GM23338 (cell line): ENCODE measurements around the gene TPRKB. TPM values are rescaled to one million over a fixed set of nuclear protein-coding genes. Genes with fewer than 3 reads are reported as not detected.

ENCODE experiments used
- ATAC-seq: fragments of 200-7000 bp; cut with Tn5 transposase; 3 replicates; pipeline ENCODE4 v1.9.1; 2020
- DNase-seq: peaks from one replicate; pipeline ENCODE4 v3.0.0-alpha.2; 2015; ENCODE audit warnings: low spot score
- H2AFZ ChIP-seq: fragments of 200-600 bp; sonication (generic); 2 replicates; pipeline ENCODE4 v1.8.0; 2016; ENCODE audit warnings: antibody characterized with exemption, mild to moderate bottlenecking, moderate library complexity
- H3F3A ChIP-seq: fragments of 200-600 bp; sonication (generic); replicated peaks from 2 replicates; pipeline ENCODE4 v1.8.0; 2017; ENCODE audit warnings: antibody characterized with exemption, mixed run types, low read depth
- H3K27ac ChIP-seq: fragments of 200-600 bp; sonication (generic); 2 replicates; pipeline ENCODE4 v1.6.1; 2016; ENCODE audit warnings: low read depth
- H3K27me3 ChIP-seq: fragments of 200-600 bp; sonication (generic); 2 replicates; pipeline ENCODE4 v1.8.0; 2016; ENCODE audit warnings: mild to moderate bottlenecking, mixed run types, moderate library complexity; ENCODE audit not compliant: insufficient read depth
- H3K36me3 ChIP-seq: fragments of 200-600 bp; sonication (generic); 2 replicates; pipeline ENCODE4 v1.8.0; 2016; ENCODE audit warnings: mild to moderate bottlenecking; ENCODE audit not compliant: insufficient read depth
- H3K4me1 ChIP-seq: fragments of 200-600 bp; sonication (generic); 2 replicates; pipeline ENCODE4 v1.8.0; 2016; ENCODE audit warnings: mild to moderate bottlenecking, moderate library complexity; ENCODE audit not compliant: insufficient read depth
- H3K4me2 ChIP-seq: fragments of 200-600 bp; sonication (generic); 2 replicates; pipeline ENCODE4 v1.7.1; 2017; ENCODE audit warnings: mixed run types
- H3K4me3 ChIP-seq: fragments of 200-600 bp; sonication (generic); 2 replicates; pipeline ENCODE4 v1.6.1; 2016; ENCODE audit warnings: mixed run types
- H3K79me2 ChIP-seq: fragments of 200-600 bp; sonication (generic); replicated peaks from 2 replicates; pipeline ENCODE4 v1.8.0; 2017; ENCODE audit warnings: mild to moderate bottlenecking; ENCODE audit not compliant: insufficient read depth
- H3K9me2 ChIP-seq: fragments of 200-600 bp; sonication (generic); 2 replicates; pipeline ENCODE4 v1.8.0; 2017; ENCODE audit not compliant: insufficient read depth
- H4K20me1 ChIP-seq: fragments of 200-600 bp; sonication (generic); replicated peaks from 2 replicates; pipeline ENCODE4 v1.8.0; 2017; ENCODE audit warnings: mild to moderate bottlenecking; ENCODE audit not compliant: insufficient read depth
- H3K27ac Mint-ChIP-seq: 2 replicates; pipeline ENCODE4 v1.8.0; 2020; ENCODE audit warnings: inconsistent platforms, mild to moderate bottlenecking, moderate library complexity, mixed read lengths
- H3K27me3 Mint-ChIP-seq: 3 replicates; pipeline ENCODE4 v1.8.0; 2022; ENCODE audit warnings: low read depth, mild to moderate bottlenecking, moderate library complexity, mixed read lengths, inconsistent platforms; ENCODE audit not compliant: insufficient read depth, poor library complexity
- H3K36me3 Mint-ChIP-seq: 3 replicates; pipeline ENCODE4 v1.8.0; 2021; ENCODE audit warnings: low read depth, mild to moderate bottlenecking, inconsistent platforms, moderate library complexity, mixed read lengths
- H3K4me1 Mint-ChIP-seq: 3 replicates; pipeline ENCODE4 v1.8.0; 2020; ENCODE audit warnings: mild to moderate bottlenecking, inconsistent platforms, mixed read lengths
- H3K4me3 Mint-ChIP-seq: 3 replicates; pipeline ENCODE4 v1.8.0; 2021; ENCODE audit warnings: moderate library complexity, mild to moderate bottlenecking, inconsistent platforms, mixed read lengths
- H3K9me3 Mint-ChIP-seq: 3 replicates; pipeline ENCODE4 v1.8.0; 2020; ENCODE audit warnings: moderate library complexity, mild to moderate bottlenecking, inconsistent platforms, mixed read lengths
- CREB1 ChIP-seq: fragments of 250-450 bp; sonication (Bioruptor Pico); IDR thresholded peaks from 2 replicates; pipeline ENCODE4 v1.5.0; 2020; ENCODE audit warnings: low read depth, mild to moderate bottlenecking, moderate library complexity
- ETS1 ChIP-seq: IDR thresholded peaks from 2 replicates; pipeline ENCODE4 v1.6.1; 2016; ENCODE audit warnings: antibody characterized with exemption
- EZH2phosphoT487 ChIP-seq: fragments of 200-600 bp; sonication (generic); IDR thresholded peaks from one replicate; pipeline ENCODE4 v1.8.1; 2018; ENCODE audit warnings: antibody characterized with exemption; ENCODE audit not compliant: unreplicated experiment
- JUNB ChIP-seq: IDR thresholded peaks from one replicate; pipeline ENCODE4 v1.6.1; 2016; ENCODE audit warnings: antibody characterized with exemption; ENCODE audit not compliant: unreplicated experiment
- NANOG ChIP-seq: IDR thresholded peaks from 2 replicates; pipeline ENCODE4 v1.6.1; 2016; ENCODE audit warnings: antibody characterized with exemption, borderline replicate concordance
- POLR2AphosphoS5 ChIP-seq: IDR thresholded peaks from 2 replicates; pipeline ENCODE4 v1.6.1; 2016; ENCODE audit warnings: antibody characterized with exemption, low read depth
- REST ChIP-seq: IDR thresholded peaks from one replicate; pipeline ENCODE4 v1.6.1; 2018; ENCODE audit warnings: antibody characterized with exemption; ENCODE audit not compliant: unreplicated experiment
- STAT1 ChIP-seq: IDR thresholded peaks from one replicate; pipeline ENCODE4 v1.6.1; 2016; ENCODE audit warnings: antibody characterized with exemption; ENCODE audit not compliant: unreplicated experiment
- ZNF114 ChIP-seq: fragments of 250-450 bp; sonication (Bioruptor Pico); IDR thresholded peaks from 2 replicates; pipeline ENCODE4 v1.5.0; 2020; ENCODE audit warnings: mild to moderate bottlenecking, moderate library complexity
- ZNF331 ChIP-seq: fragments of 250-450 bp; sonication (Bioruptor Pico); IDR thresholded peaks from 2 replicates; pipeline ENCODE4 v1.5.0; 2020; ENCODE audit warnings: low read depth, mild to moderate bottlenecking, moderate library complexity
- polyA plus RNA-seq: library from polyadenylated mRNA; unstranded; fragments of >200 nt; fragmentation: Nextera tagmentation; extraction: Ambion mirVana; gene quantifications from 2 replicates; pipeline ENCODE4 v1.2.1, GENCODE V29; 2016
- total RNA-seq: library from RNA; depleted of rRNA; stranded (reverse); fragments of >200 nt; shearing (Covaris generic); gene quantifications from 2 replicates; pipeline ENCODE4 v1.2.3, GENCODE V29; 2014
- TF ChIP-seq, protein P1 (sequence below), 2 experiments: fragments of 200-600 bp in 1 of 2; sonication (generic) in 1 of 2; conservative IDR thresholded peaks; 2 replicates each; pipeline versions ENCODE4 v1.5.1 to v1.6.1; 2016 to 2017; ENCODE audit warnings: antibody characterized with exemption in 2 of 2, low read depth in 2 of 2, mild to moderate bottlenecking in 2 of 2, moderate library complexity in 1 of 2

TPRKB gene
- total and polyA plus RNA-seq, 2 experiments from 2014 or later, result 31.2 to 186 TPM

DNA sequence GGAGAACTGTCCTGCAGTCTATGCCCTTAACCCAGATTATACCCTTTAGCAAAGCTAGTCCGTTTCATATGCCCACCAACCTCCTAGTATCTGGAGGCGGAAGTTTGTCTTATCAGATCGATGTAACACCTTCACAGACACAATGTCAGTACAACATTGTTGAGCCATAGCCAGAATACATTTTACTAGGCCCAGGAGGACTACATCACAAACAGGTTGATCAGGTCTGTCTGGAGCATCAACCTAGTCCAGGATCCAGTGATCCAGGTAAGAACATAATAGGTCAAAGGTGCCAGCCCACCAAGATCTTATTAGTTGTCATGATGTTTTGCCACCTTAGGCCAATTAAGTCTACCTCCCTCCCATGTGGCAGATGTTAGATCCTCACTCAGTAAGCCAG, 2.0 kb upstream of the TPRKB start (continued):
- TF ChIP-seq POLR2AphosphoS5, result no peak

DNA sequence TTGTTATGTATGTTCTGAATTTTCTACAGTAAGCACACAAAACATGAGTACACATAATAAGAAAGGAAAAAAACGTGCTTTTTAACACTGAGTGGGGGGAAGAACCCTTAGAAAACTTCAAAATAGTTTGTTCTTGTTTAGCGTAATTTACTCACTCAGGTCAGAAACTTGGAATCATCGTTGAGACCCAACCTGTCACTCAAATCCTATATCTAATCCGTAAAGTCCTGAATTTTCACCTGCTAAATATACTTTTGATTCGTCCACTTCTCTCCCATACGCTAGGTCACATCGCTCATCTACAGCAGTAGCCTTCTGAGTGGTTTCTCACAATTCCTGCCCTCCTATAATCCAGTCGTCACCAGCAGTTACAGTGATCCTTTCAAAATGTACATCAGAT, 767 bp downstream of the TPRKB start:
- Mint-ChIP-seq H3K27me3 (peaks cover 16% of the 10 kb centered on the region), H3K4me3 (peak overlapping the region; percentile 95)
- ATAC-seq, result no peak

DNA sequence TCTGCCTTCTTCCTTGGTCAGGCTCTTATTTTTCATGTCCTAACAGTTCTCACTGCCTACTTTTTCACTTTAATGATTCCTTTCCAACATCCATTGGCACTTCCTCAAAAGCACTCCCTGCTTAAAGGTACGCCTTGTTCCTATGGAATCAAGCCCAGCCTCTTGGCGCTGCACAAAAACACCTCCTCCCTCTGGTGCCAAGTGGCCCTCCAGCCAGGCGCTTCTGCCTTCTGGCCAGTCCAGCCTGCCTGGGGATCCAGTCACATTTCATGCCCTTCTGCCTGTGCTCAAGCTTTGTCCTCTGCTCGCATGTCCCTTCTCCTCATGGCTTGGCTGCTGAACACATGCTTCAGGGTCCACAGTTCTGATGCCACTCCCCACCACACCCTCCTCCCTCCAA, 6.3 kb downstream of the TPRKB start:
- Mint-ChIP-seq H3K9me3 (no peaks in the 10 kb centered on the region; the same call in 2 of the 3 replicates), H3K4me1 (no peaks in the 10 kb centered on the region; the same call in 2 of the 3 replicates), H3K36me3 (peaks cover 35% of the 10 kb centered on the region; the same call in 2 of the 3 replicates), H3K27ac (no peak overlapping the region), H3K4me3 (no peak overlapping the region), H3K27me3 (peaks cover 1% of the 10 kb centered on the region)
- Histone ChIP-seq H3K4me2 (no peak overlapping the region), H4K20me1 (no peaks in the 10 kb centered on the region; the same call in none of the 2 replicates), H3F3A (no peaks in the 10 kb centered on the region), H3K79me2 (peaks cover 7% of the 10 kb centered on the region; the same call in 1 of the 2 replicates), H2AFZ (no peak overlapping the region), H3K4me3 (no peak overlapping the region), H3K27me3 (no peaks in the 10 kb centered on the region), H3K36me3 (peaks cover 11% of the 10 kb centered on the region; the same call in 1 of the 2 replicates), H3K9me2 (no peaks in the 10 kb centered on the region), H3K4me1 (no peaks in the 10 kb centered on the region), H3K27ac (no peak overlapping the region)
- ATAC-seq (no peak), DNase-seq (no peak)
- no peak for TF ChIP-seq CREB1
- TF ChIP-seq, protein P1, sequence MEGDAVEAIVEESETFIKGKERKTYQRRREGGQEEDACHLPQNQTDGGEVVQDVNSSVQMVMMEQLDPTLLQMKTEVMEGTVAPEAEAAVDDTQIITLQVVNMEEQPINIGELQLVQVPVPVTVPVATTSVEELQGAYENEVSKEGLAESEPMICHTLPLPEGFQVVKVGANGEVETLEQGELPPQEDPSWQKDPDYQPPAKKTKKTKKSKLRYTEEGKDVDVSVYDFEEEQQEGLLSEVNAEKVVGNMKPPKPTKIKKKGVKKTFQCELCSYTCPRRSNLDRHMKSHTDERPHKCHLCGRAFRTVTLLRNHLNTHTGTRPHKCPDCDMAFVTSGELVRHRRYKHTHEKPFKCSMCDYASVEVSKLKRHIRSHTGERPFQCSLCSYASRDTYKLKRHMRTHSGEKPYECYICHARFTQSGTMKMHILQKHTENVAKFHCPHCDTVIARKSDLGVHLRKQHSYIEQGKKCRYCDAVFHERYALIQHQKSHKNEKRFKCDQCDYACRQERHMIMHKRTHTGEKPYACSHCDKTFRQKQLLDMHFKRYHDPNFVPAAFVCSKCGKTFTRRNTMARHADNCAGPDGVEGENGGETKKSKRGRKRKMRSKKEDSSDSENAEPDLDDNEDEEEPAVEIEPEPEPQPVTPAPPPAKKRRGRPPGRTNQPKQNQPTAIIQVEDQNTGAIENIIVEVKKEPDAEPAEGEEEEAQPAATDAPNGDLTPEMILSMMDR (conservative IDR thresholded peaks at IDR 0.05; ENCODE audit: low read depth in 2 of 2), result no peak
- no peak for TF ChIP-seq STAT1
- TF ChIP-seq NANOG, result no peak
- no peak for TF ChIP-seq REST

More for the DNA sequence above, 767 bp downstream of the TPRKB start:
- DNase-seq, result no peak
- peaks cover 26% of the 10 kb centered on the region; the same call in 2 of the 3 replicates for H3K36me3 Mint-ChIP-seq
- Histone ChIP-seq H3K4me1 (no peaks in the 10 kb centered on the region), H4K20me1 (no peaks in the 10 kb centered on the region; the same call in 1 of the 2 replicates), H2AFZ (peak overlapping the region; percentile 97), H3F3A (peaks cover 8% of the 10 kb centered on the region; the same call in 1 of the 2 replicates), H3K4me2 (peak overlapping the region; percentile 99), H3K79me2 (peaks cover 16% of the 10 kb centered on the region), H3K27me3 (peaks cover 31% of the 10 kb centered on the region), H3K4me3 (peak overlapping the region; percentile 98), H3K27ac (0 out of 2 replicates have a peak overlapping the region, but pooled peaks have one; percentile 78), H3K9me2 (peaks cover 7% of the 10 kb centered on the region), H3K36me3 (peaks cover 3% of the 10 kb centered on the region; the same call in 1 of the 2 replicates)
- TF ChIP-seq POLR2AphosphoS5 (no peak), ETS1 (no peak), EZH2phosphoT487 (no peak), ZNF114 (CRISPR knock-in tag) (no peak), NANOG (no peak), ZNF331 (CRISPR knock-in tag) (no peak), STAT1 (no peak), JUNB (no peak)
- TF ChIP-seq, protein P1 (conservative IDR thresholded peaks at IDR 0.05; ENCODE audit: low read depth in 2 of 2), result no peak
- peaks cover 9% of the 10 kb centered on the region for H3K9me3 Mint-ChIP-seq
- peaks cover 4% of the 10 kb centered on the region for H3K4me1 Mint-ChIP-seq
- peak overlapping the region; percentile 25; the same call in 1 of the 2 replicates for H3K27ac Mint-ChIP-seq
